NCI-H1092 (cell line): Measurements from ENCODE around the gene ADCK2.
A peak's percentile ranks its signal among the peaks of the same experiment; 100 is the strongest.
"Not testable (repeated sequence)": the region's sequence is repeated elsewhere in the genome, so short reads cannot be mapped to it uniquely, and the experiment has no call there.

ENCODE experiments used
- DNase-seq: peaks from one replicate; lab custom pipeline; 2025; lab: John Stamatoyannopoulos, UW

ADCK2 gene

GRCh38 chr7:140693849-140694248 lies 21.1 kb downstream of the ADCK2 start:
- not testable (repeated sequence) for DNase-seq

GRCh38 chr7:140694592-140694991 lies 21.8 kb downstream of the ADCK2 start:
- no peak for DNase-seq

GRCh38 chr7:140695381-140695780 lies 22.6 kb downstream of the ADCK2 start:
- DNase-seq: no peak

- peak; percentile 95 for DNase-seq
Measured at GRCh38 chr7:140696024-140696679, 23.4 kb downstream of the ADCK2 start.

GRCh38 chr7:140696680-140697446 lies 24.1 kb downstream of the ADCK2 start, which contains the start of gene NDUFB2:
Gene NDUFB2 (plus strand): TSS chr7:140696708. CDS start chr7:140696745, 37 bp downstream.
- peak; percentile 87 for DNase-seq

GRCh38 chr7:140697447-140698143 lies 24.9 kb downstream of the ADCK2 start:
- no peak for DNase-seq

- DNase-seq: no peak
Measured at GRCh38 chr7:140698477-140698876, 25.7 kb downstream of the ADCK2 start.

GRCh38 chr7:140702774-140703173 lies 30.0 kb downstream of the ADCK2 start:
- no peak for DNase-seq

- no peak for DNase-seq
Measured at GRCh38 chr7:140704205-140704604, 31.5 kb downstream of the ADCK2 start.

GRCh38 chr7:140707132-140707531 lies 34.4 kb downstream of the ADCK2 start:
- no peak for DNase-seq

GRCh38 chr7:140708764-140709163 lies 36.0 kb downstream of the ADCK2 start:
- DNase-seq: not testable (repeated sequence)

GRCh38 chr7:140712392-140712791 lies 39.6 kb downstream of the ADCK2 start:
- DNase-seq: not testable (repeated sequence)

- DNase-seq: no peak
Measured at GRCh38 chr7:140714331-140715040, 41.7 kb downstream of the ADCK2 start.

- DNase-seq: peak; percentile 42
Measured at GRCh38 chr7:140719721-140720120, 47.0 kb downstream of the ADCK2 start.

GRCh38 chr7:140722254-140722653 lies 49.5 kb downstream of the ADCK2 start:
- DNase-seq: no peak

- DNase-seq: no peak
Measured at GRCh38 chr7:140723006-140723405, 50.3 kb downstream of the ADCK2 start.

GRCh38 chr7:140723574-140723973 lies 50.8 kb downstream of the ADCK2 start:
- DNase-seq: no peak

GRCh38 chr7:140724706-140725105 lies 52.0 kb downstream of the ADCK2 start:
- no peak for DNase-seq

- no peak for DNase-seq
Measured at GRCh38 chr7:140726281-140726680, 53.5 kb downstream of the ADCK2 start.

GRCh38 chr7:140732416-140732815 lies 59.7 kb downstream of the ADCK2 start:
- DNase-seq: no peak

GRCh38 chr7:140734096-140734495 lies 61.4 kb downstream of the ADCK2 start:
- DNase-seq: no peak

- no peak for DNase-seq
Measured at GRCh38 chr7:140734729-140735128, 62.0 kb downstream of the ADCK2 start.
